Astrocyte of the cerebellum (primary cell): ENCODE measurements around the gene ZC2HC1C.
A peak's percentile ranks its signal among the peaks of the same experiment; 100 is the strongest.
"Not testable (repeated sequence)": the region's sequence is repeated elsewhere in the genome, so short reads cannot be mapped to it uniquely, and the experiment has no call there.

Experiments
- DNase-seq: peaks from one replicate; pipeline ENCODE4 v3.0.0-alpha.2; 2011; ENCODE audit warnings: low read depth
- H3K4me3 ChIP-seq: 2 replicates; pipeline ENCODE4 v1.5.1; 2011; ENCODE audit warnings: mild to moderate bottlenecking, low read depth, low read length, moderate library complexity
- CTCF ChIP-seq: IDR thresholded peaks from 2 replicates; pipeline ENCODE4 v1.5.1; 2012; ENCODE audit warnings: low read length, low read depth, moderate library complexity, mild to moderate bottlenecking; ENCODE audit errors: missing control alignments
- in situ Hi-C: cut with HindIII; loops from 2 replicates; pipeline ENCODE4 v1.10.0; 2017; ENCODE audit warnings: low sequenced_read_pairs

The ZC2HC1C gene

GRCh38 chr14:75060420-75060819 is 9.0 kb upstream of the ZC2HC1C start:
- H3K4me3 ChIP-seq: no peak overlapping the region
- no peak for DNase-seq
- TF ChIP-seq CTCF: no peak
- in situ Hi-C loops: no loop called here

- in situ Hi-C loops: no loop called here
- peak overlapping the region; percentile 90 for H3K4me3 ChIP-seq
- no peak for DNase-seq
- no peak for TF ChIP-seq CTCF
Observed at GRCh38 chr14:75063013-75063412, 6.4 kb upstream of the ZC2HC1C start.

- DNase-seq: peak; percentile 64
- in situ Hi-C loops: no loop called here
- H3K4me3 ChIP-seq: peak within 1 kb of the TSS; percentile 90
- TF ChIP-seq CTCF: no peak
Observed at GRCh38 chr14:75063491-75064204, 5.8 kb upstream of the ZC2HC1C start, which contains the start of gene ACYP1. TSS of gene ACYP1 (minus strand) at chr14:75064024. CDS start at chr14:75063553, 471 bp downstream.

- no peak for DNase-seq
- in situ Hi-C loops: no loop called here
- H3K4me3 ChIP-seq: peak overlapping the region; percentile 90
- TF ChIP-seq CTCF: no peak
Observed at GRCh38 chr14:75064205-75064567, 5.3 kb upstream of the ZC2HC1C start.

- no peak for TF ChIP-seq CTCF
- DNase-seq: no peak
- no peak overlapping the region for H3K4me3 ChIP-seq
- in situ Hi-C loops: no loop called here
Observed at GRCh38 chr14:75066691-75067090, 2.8 kb upstream of the ZC2HC1C start.

GRCh38 chr14:75067212-75067611 is 2.2 kb upstream of the ZC2HC1C start:
- in situ Hi-C loops: no loop called here
- DNase-seq: no peak
- TF ChIP-seq CTCF: no peak
- H3K4me3 ChIP-seq: no peak overlapping the region

- DNase-seq, H3K4me3 ChIP-seq, in situ Hi-C loops: not testable (repeated sequence)
Observed at GRCh38 chr14:75067765-75068164, 1.7 kb upstream of the ZC2HC1C start.
